CD14-positive monocyte (primary cell): Measurements from ENCODE around the gene FBXO41. TPM values are rescaled to one million over a fixed set of nuclear protein-coding genes. Genes with fewer than 3 reads are reported as not detected.

Experiments
- DNase-seq, 3 donors: peaks; one replicate each; pipeline ENCODE4 v3.0.0-alpha.2; 2011 to 2022
- H2AFZ ChIP-seq: 2 replicates; pipeline ENCODE4 v1.6.0; 2012; ENCODE audit warnings: mild to moderate bottlenecking, low read depth, low read length, inconsistent platforms; ENCODE audit not compliant: insufficient read depth, poor library complexity, severe bottlenecking
- H3K27ac ChIP-seq, 2 donors: 1 replicate in 1 of 2; 2 replicates in 1 of 2; pipeline ENCODE4 v1.5.1; 2012 to 2013; ENCODE audit warnings: low read length in 2 of 2, control low read depth in 1 of 2, inconsistent platforms in 1 of 2, low read depth in 1 of 2, mild to moderate bottlenecking in 1 of 2
- H3K27me3 ChIP-seq, 2 donors: one replicate each; pipeline versions ENCODE4 v1.6.0 to v1.6.1; 2011 to 2013; ENCODE audit warnings: low read length in 2 of 2; ENCODE audit not compliant: control insufficient read depth in 2 of 2, insufficient read depth in 2 of 2
- H3K36me3 ChIP-seq, 2 donors: replicated peaks in 1 of 2; 1 replicate in 1 of 2; 2 replicates in 1 of 2; pipeline versions ENCODE4 v1.5.1 to v1.6.1; 2012 to 2013; ENCODE audit warnings: low read length in 2 of 2, control low read depth in 1 of 2, inconsistent platforms in 1 of 2, mild to moderate bottlenecking in 1 of 2; ENCODE audit not compliant: insufficient read depth in 2 of 2, control insufficient read depth in 1 of 2
- H3K4me1 ChIP-seq, 2 donors: 1 replicate in 1 of 2; 2 replicates in 1 of 2; pipeline versions ENCODE4 v1.5.1 to v1.6.1; 2012 to 2013; ENCODE audit warnings: low read length in 2 of 2, control low read depth in 1 of 2, inconsistent platforms in 1 of 2, mild to moderate bottlenecking in 1 of 2, moderate library complexity in 1 of 2; ENCODE audit not compliant: insufficient read depth in 2 of 2, control insufficient read depth in 1 of 2
- H3K4me2 ChIP-seq: replicated peaks from 2 replicates; pipeline ENCODE3; 2012; ENCODE audit warnings: low read length, moderate library complexity, mild to moderate bottlenecking; ENCODE audit not compliant: poor library complexity, severe bottlenecking; ENCODE audit errors: extremely low read depth
- H3K4me3 ChIP-seq, 3 experiments: fragments of 200-600 bp in 1 of 3; sonication (generic) in 1 of 3; replicated peaks in 1 of 3; 1 replicate in 2 of 3; 2 replicates in 1 of 3; pipeline ENCODE4 v1.5.1; 2011 to 2013; ENCODE audit warnings: low read length in 3 of 3, mild to moderate bottlenecking in 3 of 3, control low read depth in 2 of 3, low read depth in 2 of 3, inconsistent platforms in 1 of 3, moderate library complexity in 1 of 3
- H3K79me2 ChIP-seq: 2 replicates; pipeline ENCODE4 v1.6.0; 2012; ENCODE audit warnings: mild to moderate bottlenecking, control low read depth, inconsistent platforms, low read length, moderate library complexity; ENCODE audit not compliant: insufficient read depth
- H3K9ac ChIP-seq: 2 replicates; pipeline ENCODE4 v1.6.0; 2017; ENCODE audit warnings: low read length, mild to moderate bottlenecking; ENCODE audit not compliant: insufficient read depth, poor library complexity, severe bottlenecking
- H3K9me3 ChIP-seq, 2 donors: replicated peaks in 1 of 2; 1 replicate in 1 of 2; 2 replicates in 1 of 2; pipeline versions ENCODE4 v1.5.1 to v1.6.1; 2012 to 2013; ENCODE audit warnings: low read length in 2 of 2, control low read depth in 1 of 2; ENCODE audit not compliant: control insufficient read depth in 1 of 2, insufficient read depth in 1 of 2
- H4K20me1 ChIP-seq: 2 replicates; pipeline ENCODE4 v1.6.0; 2012; ENCODE audit warnings: mild to moderate bottlenecking, low read length, control low read depth, moderate library complexity; ENCODE audit not compliant: insufficient read depth
- H3K27ac Mint-ChIP-seq, 7 donors: one replicate each; pipeline ENCODE4 v1.8.0; 2020; ENCODE audit warnings: mild to moderate bottlenecking in 7 of 7, mixed read lengths in 7 of 7, moderate library complexity in 6 of 7, inconsistent platforms in 2 of 7
- H3K27me3 Mint-ChIP-seq, 3 donors: one replicate each; pipeline ENCODE4 v1.8.0; 2021 to 2022; ENCODE audit warnings: low read depth in 3 of 3, mild to moderate bottlenecking in 3 of 3, mixed read lengths in 3 of 3, moderate library complexity in 3 of 3, inconsistent platforms in 1 of 3
- H3K36me3 Mint-ChIP-seq, 2 donors: one replicate each; pipeline ENCODE4 v1.8.0; 2020; ENCODE audit warnings: mixed read lengths in 2 of 2, inconsistent platforms in 1 of 2, mild to moderate bottlenecking in 1 of 2
- H3K4me1 Mint-ChIP-seq: one replicate; pipeline ENCODE4 v1.8.0; 2020; ENCODE audit warnings: mild to moderate bottlenecking, mixed read lengths
- H3K4me3 Mint-ChIP-seq, 2 donors: one replicate each; pipeline ENCODE4 v1.8.0; 2020; ENCODE audit warnings: mild to moderate bottlenecking in 2 of 2, mixed read lengths in 2 of 2, moderate library complexity in 1 of 2
- H3K9me3 Mint-ChIP-seq, 7 donors: one replicate each; pipeline ENCODE4 v1.8.0; 2020 to 2022; ENCODE audit warnings: mixed read lengths in 7 of 7, mild to moderate bottlenecking in 6 of 7, moderate library complexity in 6 of 7, inconsistent platforms in 2 of 7
- CTCF ChIP-seq: fragments of 200-600 bp; IDR thresholded peaks from one replicate; pipeline ENCODE4 v1.8.0; 2022; ENCODE audit warnings: antibody characterized with exemption, mild to moderate bottlenecking
- whole genome bisulfite sequencing: methylation state at CpG from one replicate; pipeline ENCODE4 v1.1.5; 2013; ENCODE audit warnings: missing lambda C conversion rate; ENCODE audit not compliant: insufficient coverage; 5-methylcytosine and 5-hydroxymethylcytosine counted together
- intact Hi-C, 2 donors: fragments of 100-400 bp; cut with micrococcal nuclease; formaldehyde crosslinking; loops; one replicate each; pipeline versions ENCODE4 v1.15.0 to v1.15.1; 2023
- polyA plus RNA-seq, 3 donors: library from polyadenylated mRNA; depleted of rRNA in 1 of 3; unstranded in 2 of 3; stranded (reverse) in 1 of 3; fragments of 300-500 nt in 2 of 3; fragments of >200 nt in 1 of 3; fragmentation: Illumina TruSeq in 2 of 3; gene quantifications; 1 replicate in 2 of 3; 2 replicates in 1 of 3; pipeline ENCODE4 v1.2.3, GENCODE V29; 2012 to 2021

FBXO41 gene
- polyA plus RNA-seq, 3 donors = 0.29 to 17.1 (median 0.52) TPM

- peaks cover 24% of the 10 kb centered on the region for H4K20me1 ChIP-seq
- H2AFZ ChIP-seq = peak overlapping the region; percentile 90
- H3K27me3 Mint-ChIP-seq = peaks cover 9 to 15% (median 14%) of the 10 kb centered on the region in 3 donors
- H3K27me3 ChIP-seq = peaks cover 6 to 15% of the 10 kb centered on the region in 2 donors
- H3K4me1 ChIP-seq = peaks cover 36 to 40% of the 10 kb centered on the region in 2 donors
- H3K9ac ChIP-seq = peak overlapping the region; percentile 66
- peak overlapping the region; percentile 29 to 83 (median 68) for H3K27ac Mint-ChIP-seq
- H3K4me1 Mint-ChIP-seq = peaks cover 35% of the 10 kb centered on the region
- DNase-seq = peak; percentile 63 to 73 (median 66)
- peak overlapping the region; percentile 93 for H3K4me2 ChIP-seq
- peak overlapping the region; percentile 67 to 87 (median 78) for H3K4me3 ChIP-seq
- H3K4me3 Mint-ChIP-seq = peak overlapping the region; percentile 77 to 85
- H3K9me3 ChIP-seq = no peaks in the 10 kb centered on the region
- peaks cover 31% of the 10 kb centered on the region for H3K79me2 ChIP-seq
- H3K36me3 Mint-ChIP-seq = peaks cover 0 to 2% of the 10 kb centered on the region in 2 donors
- TF ChIP-seq CTCF = no peak
- H3K27ac ChIP-seq = peak overlapping the region; percentile 58 to 75
- 3% methylated on average over 3 of the region's 5 CpGs for WGBS
- intact Hi-C loops = no loop called here
- peaks cover 0 to 6% of the 10 kb centered on the region in 2 donors for H3K36me3 ChIP-seq
- no peaks in the 10 kb centered on the region for H3K9me3 Mint-ChIP-seq
Observed at GRCh38 chr2:73285159-73285739, 971 bp upstream of the FBXO41 start.

GRCh38 chr2:73283545-73284295 lies 558 bp downstream of the FBXO41 start:
- intact Hi-C loops = no loop called here
- peak overlapping the region in 1 of 7 donors; percentile 37 for H3K27ac Mint-ChIP-seq

More at GRCh38 chr2:73283545-73284295, 558 bp downstream of the FBXO41 start:
- Histone ChIP-seq H3K4me3 (peak overlapping the region; percentile 67 to 87 (median 78)), H3K4me2 (peak overlapping the region; percentile 93), H3K27ac (peak overlapping the region in 1 of 2 donors; percentile 75), H3K9ac (peak overlapping the region; percentile 66), H3K9me3 (no peaks in the 10 kb centered on the region), H4K20me1 (peaks cover 38% of the 10 kb centered on the region), H3K36me3 (peaks cover 0 to 6% of the 10 kb centered on the region in 2 donors), H2AFZ (peak overlapping the region; percentile 90), H3K27me3 (peaks cover 0 to 2% of the 10 kb centered on the region in 2 donors), H3K4me1 (peaks cover 36 to 40% of the 10 kb centered on the region in 2 donors), H3K79me2 (peaks cover 35% of the 10 kb centered on the region)
- no peak for DNase-seq
- Mint-ChIP-seq H3K4me3 (peak overlapping the region; percentile 77 to 85), H3K36me3 (peaks cover 0 to 2% of the 10 kb centered on the region in 2 donors), H3K4me1 (peaks cover 37% of the 10 kb centered on the region), H3K9me3 (peaks cover 0 to 1% (median 0%) of the 10 kb centered on the region in 7 donors), H3K27me3 (peaks cover 0 to 2% (median 0%) of the 10 kb centered on the region in 3 donors)
- no peak for TF ChIP-seq CTCF
- WGBS = 6% methylated on average over 28 of the region's 43 CpGs
